ENCODE results near the gene IRX4.

Gene IRX4

GRCh38 chr5:1882337-1883119 lies at the start of gene IRX4:
Gene IRX4, minus strand, starts transcription at chr5:1882925. Its CDS starts 278 bp downstream, at chr5:1882647.
- no peak for DNase-seq (ENCODE audit: low read depth)

- DNase-seq (ENCODE audit: low read depth), result no peak
Measured at GRCh38 chr5:1931604-1932231, 49.0 kb upstream of the IRX4 start.

GRCh38 chr5:1930880-1931603 lies 48.3 kb upstream of the IRX4 start:
- no peak for DNase-seq (ENCODE audit: low read depth)

- no peak for DNase-seq (ENCODE audit: low read depth)
Measured at GRCh38 chr5:1930501-1930879, 47.8 kb upstream of the IRX4 start.

GRCh38 chr5:1929108-1929991 lies 46.6 kb upstream of the IRX4 start:
- DNase-seq (ENCODE audit: low read depth), result no peak

GRCh38 chr5:1926471-1927341 lies 44.0 kb upstream of the IRX4 start:
- DNase-seq (ENCODE audit: low read depth), result no peak

- no peak for DNase-seq (ENCODE audit: low read depth)
Measured at GRCh38 chr5:1926071-1926440, 43.3 kb upstream of the IRX4 start.

GRCh38 chr5:1925111-1926070 lies 42.7 kb upstream of the IRX4 start:
- no peak for DNase-seq (ENCODE audit: low read depth)

- DNase-seq (ENCODE audit: low read depth), result no peak
Measured at GRCh38 chr5:1923766-1924165, 41.0 kb upstream of the IRX4 start.

- no peak for DNase-seq (ENCODE audit: low read depth)
Measured at GRCh38 chr5:1923341-1923740, 40.6 kb upstream of the IRX4 start.

- DNase-seq (ENCODE audit: low read depth), result no peak
Measured at GRCh38 chr5:1921711-1922110, 39.0 kb upstream of the IRX4 start.

GRCh38 chr5:1919750-1920149 lies 37.0 kb upstream of the IRX4 start:
- no peak for DNase-seq (ENCODE audit: low read depth)

GRCh38 chr5:1919209-1919566 lies 36.5 kb upstream of the IRX4 start:
- no peak for DNase-seq (ENCODE audit: low read depth)

- DNase-seq (ENCODE audit: low read depth), result no peak
Measured at GRCh38 chr5:1918488-1919208, 35.9 kb upstream of the IRX4 start.

- DNase-seq (ENCODE audit: low read depth), result no peak
Measured at GRCh38 chr5:1917830-1918487, 35.2 kb upstream of the IRX4 start.

GRCh38 chr5:1916041-1917001 lies 33.6 kb upstream of the IRX4 start:
- DNase-seq (ENCODE audit: low read depth), result no peak

GRCh38 chr5:1915316-1915715 lies 32.6 kb upstream of the IRX4 start:
- DNase-seq (ENCODE audit: low read depth), result no peak

GRCh38 chr5:1914471-1914870 lies 31.7 kb upstream of the IRX4 start:
- no peak for DNase-seq (ENCODE audit: low read depth)

Measured in fibroblast of the conjunctiva (primary cell).